ENCODE results near the gene ANKRD12. TPM values are rescaled to one million over a fixed set of nuclear protein-coding genes. Genes with fewer than 3 reads are reported as not detected.

The ANKRD12 gene
- total and polyA plus RNA-seq, 2 experiments from 2014 or later: 23.9 to 92.4 TPM

DNA sequence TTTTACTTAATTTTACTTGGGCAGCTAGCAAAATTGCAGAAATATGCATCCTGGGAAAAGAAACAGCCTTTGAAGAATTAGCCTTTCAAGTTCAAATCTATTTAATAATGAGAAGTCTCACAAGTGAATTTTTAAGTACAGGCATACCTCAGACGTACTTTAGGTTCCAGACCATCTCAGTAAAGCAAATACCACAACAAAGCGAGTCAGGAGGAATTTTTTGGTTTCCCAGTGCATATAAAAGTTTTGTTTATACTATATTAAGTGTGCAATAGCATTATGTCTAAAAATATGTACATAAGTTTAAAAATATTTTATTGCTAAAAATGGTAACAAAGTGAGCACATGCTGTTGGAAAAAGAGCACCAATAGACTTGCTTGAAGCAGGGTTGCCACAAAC, 147.2 kb downstream of the ANKRD12 start:
- ATAC-seq (no peak), DNase-seq (ENCODE audit: low spot score) (no peak)
- Mint-ChIP-seq H3K36me3 (ENCODE audit: low read depth) (peaks cover 12% of the 10 kb centered on the region; the same call in 2 of the 3 replicates), H3K4me1 (peaks cover 5% of the 10 kb centered on the region; the same call in 2 of the 3 replicates), H3K4me3 (no peak overlapping the region), H3K27ac (no peak overlapping the region), H3K9me3 (peaks cover 5% of the 10 kb centered on the region; the same call in 1 of the 3 replicates), H3K27me3 (ENCODE audit: insufficient read depth, low read depth, poor library complexity) (no peaks in the 10 kb centered on the region)
- Histone ChIP-seq H3K4me2 (no peak overlapping the region), H2AFZ (no peak overlapping the region), H3K36me3 (ENCODE audit: insufficient read depth) (no peaks in the 10 kb centered on the region), H3K27ac (ENCODE audit: low read depth) (no peak overlapping the region), H3K9me2 (ENCODE audit: insufficient read depth) (no peaks in the 10 kb centered on the region), H3K4me3 (no peak overlapping the region), H3K79me2 (replicated peaks; ENCODE audit: insufficient read depth) (no peaks in the 10 kb centered on the region), H4K20me1 (replicated peaks; ENCODE audit: insufficient read depth) (no peaks in the 10 kb centered on the region), H3F3A (replicated peaks; ENCODE audit: low read depth) (no peaks in the 10 kb centered on the region), H3K4me1 (ENCODE audit: insufficient read depth) (no peaks in the 10 kb centered on the region), H3K27me3 (ENCODE audit: insufficient read depth) (no peaks in the 10 kb centered on the region)
- TF ChIP-seq ETS1 (IDR thresholded peaks at IDR 0.05): no peak
- no peak for TF ChIP-seq POLR2AphosphoS5 (IDR thresholded peaks at IDR 0.05; ENCODE audit: low read depth)
- no peak for TF ChIP-seq REST (IDR thresholded peaks at IDR 0.05; ENCODE audit: unreplicated experiment)
- TF ChIP-seq ZNF114 (CRISPR knock-in tag; IDR thresholded peaks at IDR 0.05): no peak
- no peak for TF ChIP-seq EZH2 (IDR thresholded peaks at IDR 0.05; ENCODE audit: low read depth, unreplicated experiment)
- no peak for TF ChIP-seq ZNF462 (CRISPR knock-in tag; IDR thresholded peaks at IDR 0.05)
